Caco-2 (cell line): ENCODE measurements around the gene IL1RL2. TPM values are rescaled to one million over a fixed set of nuclear protein-coding genes. Genes with fewer than 3 reads are reported as not detected.
A peak's percentile ranks its signal among the peaks of the same experiment; 100 is the strongest.

Experiments
- BruUV-seq: library from RNA; stranded (reverse); fragments of 400-500 nt; replicated peaks from 2 replicates; lab custom pipeline; 2021; lab: Mats Ljungman, UMichigan
- CTCF ChIA-PET: fragments of 300-600 bp; sonication (Branson Sonifier 250); formaldehyde crosslinking; loops from one replicate; lab custom pipeline; 2022; ENCODE audit warnings: antibody characterized with exemption; lab: Charles Lee
- POLR2A ChIA-PET: fragments of 300-600 bp; sonication (Branson Sonifier 250); formaldehyde crosslinking; loops from one replicate; lab custom pipeline; 2022; ENCODE audit warnings: antibody characterized with exemption; lab: Charles Lee
- DNase-seq, 2 experiments: peaks; one replicate each; pipeline versions ENCODE4 v3.0.0 to v3.0.0-alpha.2; 2020 to 2022
- H3K27me3 ChIP-seq: replicated peaks from 2 replicates; pipeline ENCODE4 v1.6.0; 2011; ENCODE audit warnings: low read length; ENCODE audit not compliant: control insufficient read depth, insufficient read depth
- H3K36me3 ChIP-seq: 2 replicates; pipeline ENCODE4 v1.5.1; 2011; ENCODE audit warnings: low read length; ENCODE audit not compliant: control insufficient read depth, insufficient read depth
- H3K4me1 ChIP-seq: fragments of 250-450 bp; sonication (Bioruptor Pico); 2 replicates; pipeline ENCODE4 v1.5.1; 2020; ENCODE audit warnings: mild to moderate bottlenecking
- H3K4me3 ChIP-seq: 2 replicates; pipeline ENCODE4 v1.5.1; 2011; ENCODE audit warnings: low read depth, mild to moderate bottlenecking, control low read depth, low read length
- H3K9me3 ChIP-seq: fragments of 250-450 bp; sonication (Bioruptor Pico); 2 replicates; pipeline ENCODE4 v1.5.1; 2020; ENCODE audit warnings: mild to moderate bottlenecking, moderate library complexity
- H3K27ac Mint-ChIP-seq: one replicate; pipeline ENCODE4 v1.8.0; 2022; ENCODE audit warnings: mixed read lengths; ENCODE audit not compliant: unreplicated experiment
- H3K27me3 Mint-ChIP-seq: one replicate; pipeline ENCODE4 v1.8.0; 2022; ENCODE audit warnings: mixed read lengths; ENCODE audit not compliant: insufficient read depth, unreplicated experiment
- H3K36me3 Mint-ChIP-seq: one replicate; pipeline ENCODE4 v1.8.0; 2022; ENCODE audit warnings: mild to moderate bottlenecking, mixed read lengths; ENCODE audit not compliant: insufficient read depth, unreplicated experiment
- H3K4me1 Mint-ChIP-seq: one replicate; pipeline ENCODE4 v1.8.0; 2022; ENCODE audit warnings: low read depth, mixed read lengths; ENCODE audit not compliant: unreplicated experiment
- H3K4me3 Mint-ChIP-seq: one replicate; pipeline ENCODE4 v1.8.0; 2022; ENCODE audit warnings: mild to moderate bottlenecking, moderate library complexity, mixed read lengths; ENCODE audit not compliant: unreplicated experiment
- H3K9me3 Mint-ChIP-seq: one replicate; pipeline ENCODE4 v1.8.0; 2022; ENCODE audit warnings: mixed read lengths; ENCODE audit not compliant: unreplicated experiment
- CTCF ChIP-seq, 2 experiments: fragments of 200-600 bp in 1 of 2; IDR thresholded peaks; 1 replicate in 1 of 2; 2 replicates in 1 of 2; pipeline versions ENCODE4 v1.5.1 to v1.8.0; 2011 to 2022; ENCODE audit warnings: antibody characterized with exemption in 1 of 2, control low read depth in 1 of 2, inconsistent platforms in 1 of 2, low read depth in 1 of 2, low read length in 1 of 2, mild to moderate bottlenecking in 1 of 2, moderate library complexity in 1 of 2; ENCODE audit not compliant: insufficient read depth in 1 of 2, severe bottlenecking in 1 of 2, unreplicated experiment in 1 of 2
- intact Hi-C: fragments of 100-400 bp; cut with micrococcal nuclease; formaldehyde crosslinking; loops from one replicate; pipeline ENCODE4 v1.10.0; 2022; ENCODE audit not compliant: unreplicated experiment
- total RNA-seq: library from RNA; stranded (reverse); gene quantifications from 2 replicates; pipeline ENCODE4 v1.2.3, GENCODE V29; 2022

The IL1RL2 gene
- total RNA-seq, 1 experiment from 2014 or later, result not detected

GRCh38 chr2:102240640-102241370, 54.0 kb downstream of the IL1RL2 start:
- no peaks in the 10 kb centered on the region for H3K27me3 Mint-ChIP-seq
- TF ChIP-seq CTCF (IDR thresholded peaks at IDR 0.05; ENCODE audit: insufficient read depth in 1 of 2, low read depth in 1 of 2, low read length in 1 of 2, severe bottlenecking in 1 of 2, unreplicated experiment in 1 of 2), result peak; percentile 93 to 98
- no peak overlapping the region for H3K27ac Mint-ChIP-seq
- peaks cover 6% of the 10 kb centered on the region for H3K4me1 Mint-ChIP-seq
- Histone ChIP-seq H3K4me3 (no peak overlapping the region), H3K27me3 (no peaks in the 10 kb centered on the region), H3K4me1 (peaks cover 5% of the 10 kb centered on the region; the same call in 1 of the 2 replicates), H3K36me3 (no peaks in the 10 kb centered on the region), H3K9me3 (no peaks in the 10 kb centered on the region)
- no peaks in the 10 kb centered on the region for H3K9me3 Mint-ChIP-seq
- DNase-seq, result peak; percentile 87 to 92
- POLR2A ChIA-PET, result interaction anchor here (1.5 kb wide), 1 partner anchor 241 kb away, joined by 5 read pairs; no protein-coding TSS in a partner anchor
- no peak overlapping the region for H3K4me3 Mint-ChIP-seq
- CTCF ChIA-PET, result interaction anchor here (0.5 to 3.1 kb wide), 27 partner anchors 8 to 854 kb away, joined by 3 to 65 read pairs (median 3); no protein-coding TSS in a partner anchor
- intact Hi-C loops, result loop anchor here (1.0 kb wide), 6 partner anchors 57 to 357 kb away; no protein-coding TSS in a partner anchor
- no TSS peak for BruUV-seq
- H3K36me3 Mint-ChIP-seq, result peaks cover 5% of the 10 kb centered on the region

GRCh38 chr2:102241616-102242305, 54.9 kb downstream of the IL1RL2 start:
- Histone ChIP-seq H3K4me3 (no peak overlapping the region), H3K9me3 (no peaks in the 10 kb centered on the region), H3K4me1 (peaks cover 5% of the 10 kb centered on the region; the same call in 1 of the 2 replicates), H3K27me3 (peaks cover 2% of the 10 kb centered on the region; the same call in 1 of the 2 replicates), H3K36me3 (no peaks in the 10 kb centered on the region)
- Mint-ChIP-seq H3K27ac (no peak overlapping the region), H3K36me3 (peaks cover 5% of the 10 kb centered on the region), H3K27me3 (no peaks in the 10 kb centered on the region), H3K4me1 (peaks cover 6% of the 10 kb centered on the region), H3K4me3 (no peak overlapping the region), H3K9me3 (no peaks in the 10 kb centered on the region)
- no TSS peak for BruUV-seq
- TF ChIP-seq CTCF (IDR thresholded peaks at IDR 0.05; ENCODE audit: insufficient read depth in 1 of 2, low read depth in 1 of 2, low read length in 1 of 2, severe bottlenecking in 1 of 2, unreplicated experiment in 1 of 2), result no peak
- ChIA-PET CTCF (interaction anchor here (2.0 to 3.1 kb wide), 3 partner anchors 221 to 242 kb away, joined by 26 to 65 read pairs (median 41); no protein-coding TSS in a partner anchor), POLR2A (no interaction called here)
- no peak for DNase-seq
- intact Hi-C loops, result no loop called here
